ENCODE measurements around the gene C9orf153. TPM values are rescaled to one million over a fixed set of nuclear protein-coding genes. Genes with fewer than 3 reads are reported as not detected.

C9orf153 gene
- total RNA-seq, 1 experiment from 2014 or later, result 0.17 TPM

DNA sequence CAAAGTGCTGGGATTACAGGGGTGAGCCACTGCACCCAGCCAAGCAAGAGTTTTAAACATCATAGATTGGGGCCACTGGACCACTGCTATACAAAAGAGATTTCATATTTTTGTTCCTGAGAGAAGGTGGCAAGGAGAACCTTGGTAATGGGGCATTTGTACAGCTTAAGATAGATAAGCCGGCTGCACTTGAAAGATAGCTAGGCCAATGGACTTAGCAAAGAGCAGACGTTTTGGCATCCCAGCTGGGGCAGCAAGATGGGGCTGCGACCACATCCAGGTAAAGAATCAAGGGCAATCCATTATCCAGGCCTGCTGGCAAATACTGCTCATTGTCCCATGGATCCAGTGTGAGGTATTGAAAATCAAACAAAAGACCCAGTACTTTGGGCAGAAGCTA lies 26.8 kb upstream of the C9orf153 start:
- Histone ChIP-seq H4K20me1 (ENCODE audit: control insufficient read depth, insufficient read depth, insufficient read length) (no peaks in the 10 kb centered on the region), H2BK15ac (ENCODE audit: low read depth, low read length) (no peak overlapping the region), H3K4ac (ENCODE audit: low read depth, low read length) (no peak overlapping the region), H3K79me1 (ENCODE audit: insufficient read depth, low read depth, low read length, poor library complexity, severe bottlenecking) (no peaks in the 10 kb centered on the region), H3K4me2 (ENCODE audit: insufficient read depth, insufficient read length, low read length) (no peak overlapping the region), H2AK5ac (ENCODE audit: insufficient read length, low read length) (no peak overlapping the region), H3T11ph (ENCODE audit: low read length) (no peak overlapping the region), H2AFZ (ENCODE audit: low read length) (no peak overlapping the region), H2BK120ac (ENCODE audit: low read depth, low read length, poor library complexity, severe bottlenecking) (no peak overlapping the region), H2BK12ac (ENCODE audit: insufficient read length, low read depth, low read length) (no peak overlapping the region), H3K23me2 (ENCODE audit: insufficient read length, low read depth, low read length, poor library complexity, severe bottlenecking) (peaks cover 5% of the 10 kb centered on the region), H3K9ac (ENCODE audit: extremely low read depth, insufficient read length, low read length) (no peak overlapping the region), H3K27me3 (ENCODE audit: insufficient read depth, low read length) (no peaks in the 10 kb centered on the region), H4K8ac (replicated peaks; ENCODE audit: insufficient read length, low read depth, low read length) (no peak overlapping the region), H3K79me2 (ENCODE audit: insufficient read depth, low read length) (no peaks in the 10 kb centered on the region), H3K18ac (ENCODE audit: insufficient read length, low read depth, low read length) (no peak overlapping the region), H3K27ac (ENCODE audit: insufficient read length, low read depth, low read length) (no peak overlapping the region), H4K91ac (ENCODE audit: insufficient read length, low read depth, low read length) (no peak overlapping the region), H2BK20ac (ENCODE audit: low read depth, low read length, poor library complexity, severe bottlenecking) (no peak overlapping the region), H3K14ac (ENCODE audit: insufficient read depth, low read length) (no peak overlapping the region), H3K9me3 (ENCODE audit: control insufficient read depth, low read depth, low read length) (no peaks in the 10 kb centered on the region), H2BK5ac (ENCODE audit: insufficient read length, low read length) (no peak overlapping the region), H3K4me1 (ENCODE audit: insufficient read depth, low read length) (no peaks in the 10 kb centered on the region; the same call in 1 of the 2 replicates), H3K23ac (ENCODE audit: insufficient read length, low read depth, low read length) (no peak overlapping the region), H4K5ac (ENCODE audit: insufficient read length, low read depth, low read length) (no peak overlapping the region), H3K56ac (ENCODE audit: insufficient read length, low read depth, low read length) (no peak overlapping the region)
- Mint-ChIP-seq H3K4me1 (peaks cover 39 to 40% of the 10 kb centered on the region in 2 experiments), H3K9me3 (no peaks in the 10 kb centered on the region), H3K4me3 (no peak overlapping the region; a peak in 2 of 5 replicates), H3K27ac (peak overlapping the region in 2 of 3 experiments; percentile 85 to 91; a peak in 4 of 7 replicates), H3K36me3 (ENCODE audit: insufficient read depth in 1 of 3, low read depth in 3 of 3) (peaks cover 0 to 3% (median 0%) of the 10 kb centered on the region in 3 experiments; a peak in 3 of 7 replicates), H3K27me3 (ENCODE audit: low read depth) (peaks cover 9% of the 10 kb centered on the region)
- TF ChIP-seq, protein P1, sequence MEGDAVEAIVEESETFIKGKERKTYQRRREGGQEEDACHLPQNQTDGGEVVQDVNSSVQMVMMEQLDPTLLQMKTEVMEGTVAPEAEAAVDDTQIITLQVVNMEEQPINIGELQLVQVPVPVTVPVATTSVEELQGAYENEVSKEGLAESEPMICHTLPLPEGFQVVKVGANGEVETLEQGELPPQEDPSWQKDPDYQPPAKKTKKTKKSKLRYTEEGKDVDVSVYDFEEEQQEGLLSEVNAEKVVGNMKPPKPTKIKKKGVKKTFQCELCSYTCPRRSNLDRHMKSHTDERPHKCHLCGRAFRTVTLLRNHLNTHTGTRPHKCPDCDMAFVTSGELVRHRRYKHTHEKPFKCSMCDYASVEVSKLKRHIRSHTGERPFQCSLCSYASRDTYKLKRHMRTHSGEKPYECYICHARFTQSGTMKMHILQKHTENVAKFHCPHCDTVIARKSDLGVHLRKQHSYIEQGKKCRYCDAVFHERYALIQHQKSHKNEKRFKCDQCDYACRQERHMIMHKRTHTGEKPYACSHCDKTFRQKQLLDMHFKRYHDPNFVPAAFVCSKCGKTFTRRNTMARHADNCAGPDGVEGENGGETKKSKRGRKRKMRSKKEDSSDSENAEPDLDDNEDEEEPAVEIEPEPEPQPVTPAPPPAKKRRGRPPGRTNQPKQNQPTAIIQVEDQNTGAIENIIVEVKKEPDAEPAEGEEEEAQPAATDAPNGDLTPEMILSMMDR (conservative IDR thresholded peaks at IDR 0.05), result no peak
- DNase-seq, result no peak
- no CpG with 5 or more reads among the region's 3 CpGs for WGBS (ENCODE audit: extremely low coverage, insufficient read length, low lambda C conversion rate)

Data from H9 (cell line).